Raji (cell line): ENCODE measurements around the gene RAB13.
A peak's percentile ranks its signal among the peaks of the same experiment; 100 is the strongest.

Source experiments
- POLR2A ChIP-seq: IDR thresholded peaks from 2 replicates; pipeline ENCODE4 v1.6.1; 2011; ENCODE audit warnings: low read depth, low read length, control low read depth; ENCODE audit not compliant: insufficient read depth

RAB13 gene

GRCh38 chr1:153985941-153986761, at the start of gene RAB13:
Gene RAB13 (minus strand): TSS chr1:153986339. CDS start chr1:153986236, 103 bp downstream.
- no peak for TF ChIP-seq POLR2A

GRCh38 chr1:154019940-154020339, 33.8 kb upstream of the RAB13 start:
- TF ChIP-seq POLR2A, result no peak

GRCh38 chr1:154019269-154019668, 33.1 kb upstream of the RAB13 start:
- no peak for TF ChIP-seq POLR2A

- TF ChIP-seq POLR2A, result no peak
These were observed 28.2 kb upstream of the RAB13 start for GRCh38 chr1:154014154-154014907.

- no peak for TF ChIP-seq POLR2A
These were observed 26.0 kb upstream of the RAB13 start for GRCh38 chr1:154012129-154012528.

- TF ChIP-seq POLR2A, result no peak
These were observed 20.0 kb upstream of the RAB13 start for GRCh38 chr1:154006136-154006535.

- no peak for TF ChIP-seq POLR2A
These were observed 14.3 kb upstream of the RAB13 start for GRCh38 chr1:154000420-154000819.

GRCh38 chr1:153995640-153996039, 9.5 kb upstream of the RAB13 start:
- TF ChIP-seq POLR2A, result no peak

GRCh38 chr1:153995202-153995601, 9.1 kb upstream of the RAB13 start:
- no peak for TF ChIP-seq POLR2A

GRCh38 chr1:153991806-153992205, 5.7 kb upstream of the RAB13 start:
- no peak for TF ChIP-seq POLR2A

GRCh38 chr1:153991151-153991630, 5.1 kb upstream of the RAB13 start:
- no peak for TF ChIP-seq POLR2A

GRCh38 chr1:153990468-153991150, 4.5 kb upstream of the RAB13 start, which contains the start of gene RPS27:
Gene RPS27 (plus strand): TSS chr1:153990762. CDS start chr1:153990797, 35 bp downstream.
- TF ChIP-seq POLR2A, result peak; percentile 100

- TF ChIP-seq POLR2A, result no peak
These were observed 1.5 kb upstream of the RAB13 start for GRCh38 chr1:153987621-153988020.

- TF ChIP-seq POLR2A, result no peak
These were observed 712 bp downstream of the RAB13 start for GRCh38 chr1:153985341-153985912.

- no peak for TF ChIP-seq POLR2A
These were observed 1.8 kb downstream of the RAB13 start for GRCh38 chr1:153984123-153984894.
